Sigmoid colon (tissue), 4 donors: ENCODE results near the gene ATP5F1C.

Experiments
- CTCF ChIP-seq, 4 experiments: fragments of 450-650 bp in 3 of 4; fragments of 200-600 bp in 1 of 4; IDR thresholded peaks; one replicate each; pipeline ENCODE4 v1.5.1; 2016 to 2019; ENCODE audit warnings: antibody characterized with exemption in 4 of 4, mild to moderate bottlenecking in 3 of 4, moderate library complexity in 2 of 4
- EP300 ChIP-seq, 4 donors: sonication (generic); formaldehyde crosslinking; IDR thresholded peaks; one replicate each; pipeline ENCODE4 v1.6.1; 2017; ENCODE audit warnings: antibody characterized with exemption in 4 of 4
- POLR2A ChIP-seq, 2 donors: fragments of 450-650 bp; IDR thresholded peaks; one replicate each; pipeline ENCODE4 v1.6.1; 2016; ENCODE audit warnings: antibody characterized with exemption in 2 of 2, mild to moderate bottlenecking in 2 of 2, moderate library complexity in 2 of 2

- no peak for TF ChIP-seq CTCF (IDR thresholded peaks at IDR 0.05)
- no peak for TF ChIP-seq POLR2A (IDR thresholded peaks at IDR 0.05)
- no peak for TF ChIP-seq EP300 (IDR thresholded peaks at IDR 0.05)
Observed at GRCh38 chr10:7833210-7833609, 45.2 kb downstream of the ATP5F1C start.
